ENCODE results near the gene RGS13. TPM values are rescaled to one million over a fixed set of nuclear protein-coding genes. Genes with fewer than 3 reads are reported as not detected.

Gene RGS13
- polyA plus RNA-seq, 1 experiment, result not detected

DNA sequence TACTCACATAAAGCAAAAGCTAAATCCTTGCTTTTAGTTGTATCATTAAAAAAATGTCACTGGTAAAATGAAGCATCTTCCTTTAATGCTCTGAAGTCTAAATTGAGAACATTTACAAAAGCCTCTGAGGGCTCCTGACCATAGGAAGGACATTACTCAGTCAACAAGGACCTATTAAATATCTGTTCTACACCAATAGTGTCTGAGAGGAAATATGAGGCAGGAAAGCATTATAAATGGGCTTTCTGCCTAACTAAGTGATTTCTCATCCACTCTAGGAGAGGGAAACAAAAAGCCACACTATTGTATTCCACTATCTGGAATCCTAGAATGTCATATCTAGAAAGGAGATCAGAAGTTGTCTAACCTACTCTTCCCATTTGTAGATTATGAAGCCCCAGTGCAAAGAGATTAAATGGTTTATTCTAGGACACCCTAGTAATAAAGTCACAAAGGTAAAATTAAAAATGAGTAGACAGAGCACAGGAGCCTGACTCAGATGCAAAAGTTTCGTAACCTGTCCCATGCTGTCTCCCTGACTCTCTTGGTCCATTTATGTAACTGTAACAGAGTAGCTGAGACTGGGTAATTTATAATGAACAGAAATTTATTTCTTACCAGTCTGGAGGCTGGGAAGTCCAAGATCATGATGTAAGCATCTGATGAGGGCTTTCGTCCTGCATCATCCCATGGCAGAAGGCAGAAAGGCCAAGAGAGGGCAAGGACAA, 42.8 kb upstream of the RGS13 start:
- CTCF ChIA-PET, result interaction anchor here (0.9 to 4.8 kb wide), 5 partner anchors 10 to 116 kb away, joined by 3 to 14 read pairs (median 4); no protein-coding TSS in a partner anchor
- H3K36me3 ChIP-seq (ENCODE audit: control insufficient read depth, insufficient read depth, low read length), result no peaks in the 10 kb centered on the region
- H3K27me3 ChIP-seq (ENCODE audit: control insufficient read depth, insufficient read depth, low read length), result no peaks in the 10 kb centered on the region
- no peak for DNase-seq (ENCODE audit: low read depth)
- TF ChIP-seq, protein P1, sequence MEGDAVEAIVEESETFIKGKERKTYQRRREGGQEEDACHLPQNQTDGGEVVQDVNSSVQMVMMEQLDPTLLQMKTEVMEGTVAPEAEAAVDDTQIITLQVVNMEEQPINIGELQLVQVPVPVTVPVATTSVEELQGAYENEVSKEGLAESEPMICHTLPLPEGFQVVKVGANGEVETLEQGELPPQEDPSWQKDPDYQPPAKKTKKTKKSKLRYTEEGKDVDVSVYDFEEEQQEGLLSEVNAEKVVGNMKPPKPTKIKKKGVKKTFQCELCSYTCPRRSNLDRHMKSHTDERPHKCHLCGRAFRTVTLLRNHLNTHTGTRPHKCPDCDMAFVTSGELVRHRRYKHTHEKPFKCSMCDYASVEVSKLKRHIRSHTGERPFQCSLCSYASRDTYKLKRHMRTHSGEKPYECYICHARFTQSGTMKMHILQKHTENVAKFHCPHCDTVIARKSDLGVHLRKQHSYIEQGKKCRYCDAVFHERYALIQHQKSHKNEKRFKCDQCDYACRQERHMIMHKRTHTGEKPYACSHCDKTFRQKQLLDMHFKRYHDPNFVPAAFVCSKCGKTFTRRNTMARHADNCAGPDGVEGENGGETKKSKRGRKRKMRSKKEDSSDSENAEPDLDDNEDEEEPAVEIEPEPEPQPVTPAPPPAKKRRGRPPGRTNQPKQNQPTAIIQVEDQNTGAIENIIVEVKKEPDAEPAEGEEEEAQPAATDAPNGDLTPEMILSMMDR (IDR thresholded peaks at IDR 0.05; ENCODE audit: insufficient read depth, low read depth, low read length), result no peak
- no peak overlapping the region for H3K4me3 ChIP-seq (ENCODE audit: low read depth, low read length)
- POLR2A ChIA-PET, result interaction anchor here (0.6 kb wide), 1 partner anchor 119 kb away, joined by 4 read pairs; no protein-coding TSS in a partner anchor

DNA sequence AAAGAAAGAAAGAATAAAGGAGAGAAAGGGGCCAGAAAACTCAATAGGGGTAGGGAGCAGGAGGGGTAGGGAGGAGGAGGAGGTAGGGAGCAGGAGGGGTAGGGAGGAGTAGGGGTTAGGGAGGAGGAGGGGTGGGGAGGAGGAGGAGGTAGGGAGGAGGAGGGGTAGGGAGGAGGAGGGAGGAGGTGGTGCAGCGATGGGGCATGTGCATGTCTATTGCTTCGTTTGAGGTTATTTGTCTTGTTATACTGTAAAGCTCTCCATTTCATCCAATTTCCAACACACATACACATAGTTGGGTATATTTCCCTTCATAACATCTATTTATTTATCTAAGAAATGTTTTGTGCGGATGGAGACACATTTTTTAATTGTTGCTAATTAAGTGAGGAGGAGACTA, 40.6 kb upstream of the RGS13 start:
- Histone ChIP-seq H3K27me3 (ENCODE audit: control insufficient read depth, insufficient read depth, low read length) (no peaks in the 10 kb centered on the region), H3K4me3 (ENCODE audit: low read depth, low read length) (no peak overlapping the region), H3K36me3 (ENCODE audit: control insufficient read depth, insufficient read depth, low read length) (no peaks in the 10 kb centered on the region)
- ChIA-PET POLR2A (no interaction called here), CTCF (interaction anchor here (1.3 kb wide), 1 partner anchor 14 kb away, joined by 3 read pairs; no protein-coding TSS in a partner anchor)
- DNase-seq (ENCODE audit: low read depth), result no peak
- TF ChIP-seq, protein P1 (IDR thresholded peaks at IDR 0.05; ENCODE audit: insufficient read depth, low read depth, low read length), result no peak

DNA sequence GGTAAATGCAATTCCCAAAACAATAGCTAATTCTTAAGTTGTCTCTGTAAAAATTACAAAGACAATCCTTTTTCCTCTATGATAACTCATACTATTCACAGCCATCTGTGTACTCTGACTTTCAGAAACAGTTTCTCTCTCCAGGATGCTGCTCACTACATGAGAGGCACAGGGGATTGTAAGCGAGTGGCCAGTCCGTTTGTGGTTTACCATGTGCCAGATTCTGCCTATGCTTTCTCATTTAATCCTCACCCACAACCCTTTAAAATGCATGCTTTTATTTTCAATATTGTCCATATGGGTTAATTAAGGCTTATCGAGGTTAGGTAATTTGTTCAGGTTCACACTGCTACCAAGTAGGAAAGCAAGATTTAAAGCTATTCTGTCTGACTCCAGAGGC, 37.4 kb upstream of the RGS13 start:
- TF ChIP-seq, protein P1 (IDR thresholded peaks at IDR 0.05; ENCODE audit: insufficient read depth, low read depth, low read length), result no peak
- H3K36me3 ChIP-seq (ENCODE audit: control insufficient read depth, insufficient read depth, low read length), result no peaks in the 10 kb centered on the region
- CTCF ChIA-PET, result interaction anchor here (0.9 to 1.4 kb wide), 3 partner anchors 9 to 126 kb away, joined by 3 read pairs; no protein-coding TSS in a partner anchor
- POLR2A ChIA-PET, result no interaction called here
- no peaks in the 10 kb centered on the region for H3K27me3 ChIP-seq (ENCODE audit: control insufficient read depth, insufficient read depth, low read length)
- no peak overlapping the region for H3K4me3 ChIP-seq (ENCODE audit: low read depth, low read length)
- DNase-seq (ENCODE audit: low read depth), result no peak

DNA sequence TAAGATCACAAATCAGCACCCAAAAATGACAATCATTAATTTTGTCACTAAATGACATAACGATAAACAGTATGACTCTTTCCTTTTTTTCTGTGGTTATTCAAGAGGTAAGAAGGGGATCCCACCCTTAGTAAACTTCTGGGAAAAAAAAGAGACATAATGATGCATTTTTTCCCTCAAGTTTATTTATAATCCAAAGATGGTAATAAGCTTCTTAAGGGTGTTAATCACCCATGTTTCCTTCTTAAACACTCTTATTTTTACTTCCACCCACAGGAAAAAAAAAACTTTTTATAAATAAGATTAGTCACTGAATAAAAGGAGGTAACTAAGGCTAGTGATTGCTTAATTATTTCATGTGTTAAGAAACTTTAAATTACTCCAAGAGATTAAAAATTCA, 35.7 kb upstream of the RGS13 start:
- TF ChIP-seq, protein P1 (IDR thresholded peaks at IDR 0.05; ENCODE audit: insufficient read depth, low read depth, low read length), result no peak

DNA sequence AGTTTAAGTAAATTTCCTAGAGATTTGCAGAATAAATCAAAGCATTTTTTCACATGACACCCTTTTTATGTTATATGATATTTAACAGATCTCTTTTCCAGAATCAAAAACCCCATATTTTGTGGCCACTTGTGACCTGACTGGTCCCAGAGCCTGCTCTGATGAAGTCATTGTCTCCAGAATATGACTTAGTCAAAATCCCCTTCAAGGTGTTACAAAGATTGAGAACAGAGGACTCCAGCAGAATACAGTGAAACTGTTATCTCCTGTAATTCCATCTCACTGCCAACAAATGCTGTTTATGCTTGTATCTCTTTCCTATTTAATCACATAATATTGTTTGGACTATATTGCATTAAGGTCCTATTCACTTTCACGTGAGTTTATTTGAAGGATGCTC, 34.8 kb upstream of the RGS13 start:
- H3K4me3 ChIP-seq (ENCODE audit: low read depth, low read length), result no peak overlapping the region
- ChIA-PET POLR2A (no interaction called here), CTCF (no interaction called here)
- no peaks in the 10 kb centered on the region for H3K36me3 ChIP-seq (ENCODE audit: control insufficient read depth, insufficient read depth, low read length)
- TF ChIP-seq, protein P1 (IDR thresholded peaks at IDR 0.05; ENCODE audit: insufficient read depth, low read depth, low read length), result no peak
- no peaks in the 10 kb centered on the region for H3K27me3 ChIP-seq (ENCODE audit: control insufficient read depth, insufficient read depth, low read length)
- DNase-seq (ENCODE audit: low read depth), result no peak

More for the DNA sequence above, 35.7 kb upstream of the RGS13 start:
- DNase-seq (ENCODE audit: low read depth), result no peak
- Histone ChIP-seq H3K27me3 (ENCODE audit: control insufficient read depth, insufficient read depth, low read length) (no peaks in the 10 kb centered on the region), H3K4me3 (ENCODE audit: low read depth, low read length) (no peak overlapping the region), H3K36me3 (ENCODE audit: control insufficient read depth, insufficient read depth, low read length) (no peaks in the 10 kb centered on the region)
- CTCF ChIA-PET, result interaction anchor here (0.6 kb wide), 1 partner anchor 141 kb away, joined by 4 read pairs; no protein-coding TSS in a partner anchor
- POLR2A ChIA-PET, result no interaction called here
